Measurements from ENCODE around the gene RBM24.
"Not testable (repeated sequence)": the region's sequence is repeated elsewhere in the genome, so short reads cannot be mapped to it uniquely, and the experiment has no call there.

Gene RBM24

DNA sequence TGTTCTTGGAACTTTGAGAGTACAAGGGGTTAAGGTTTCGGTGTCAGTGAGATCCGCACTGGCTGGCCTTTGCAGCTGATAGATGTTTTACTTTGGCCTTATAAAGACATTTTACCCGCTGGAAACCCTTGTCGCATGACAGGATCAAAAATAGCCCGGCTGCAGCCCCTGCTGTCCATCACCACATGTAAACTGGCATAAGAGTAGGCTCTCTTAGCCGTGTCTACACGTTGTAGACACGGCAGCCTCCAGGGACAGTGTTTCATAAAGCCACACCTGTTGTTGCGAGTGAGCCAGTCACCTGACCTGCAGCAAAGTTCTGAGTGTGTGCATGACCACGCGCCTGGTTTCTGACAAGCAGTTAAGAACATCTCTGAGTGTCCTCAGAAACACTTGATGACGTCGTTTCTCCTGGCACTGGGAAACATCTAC is 8.5 kb downstream of the RBM24 start:
- no peak for DNase-seq (ENCODE audit: low read depth in 1 of 2, low spot score in 1 of 2)

DNA sequence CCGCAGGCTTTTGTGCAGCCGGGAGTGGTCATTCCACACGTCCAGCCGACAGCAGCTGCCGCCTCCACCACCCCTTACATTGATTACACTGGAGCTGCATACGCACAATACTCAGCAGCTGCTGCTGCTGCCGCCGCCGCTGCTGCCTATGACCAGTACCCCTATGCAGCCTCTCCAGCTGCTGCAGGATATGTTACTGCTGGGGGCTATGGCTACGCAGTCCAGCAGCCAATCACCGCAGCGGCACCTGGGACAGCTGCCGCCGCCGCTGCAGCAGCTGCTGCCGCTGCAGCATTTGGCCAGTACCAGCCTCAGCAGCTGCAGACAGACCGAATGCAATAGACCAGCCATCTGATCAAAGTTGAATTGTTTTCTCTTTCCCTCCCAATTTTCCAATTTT is 10.6 kb downstream of the RBM24 start:
- no peak for DNase-seq (ENCODE audit: low read depth in 1 of 2, low spot score in 1 of 2)

GRCh38 chr6:17292600-17293133 is 11.5 kb downstream of the RBM24 start:
- DNase-seq (ENCODE audit: low read depth in 1 of 2, low spot score in 1 of 2), result no peak

GRCh38 chr6:17293395-17293794 is 12.2 kb downstream of the RBM24 start:
- DNase-seq (ENCODE audit: low read depth in 1 of 2, low spot score in 1 of 2), result no peak

DNA sequence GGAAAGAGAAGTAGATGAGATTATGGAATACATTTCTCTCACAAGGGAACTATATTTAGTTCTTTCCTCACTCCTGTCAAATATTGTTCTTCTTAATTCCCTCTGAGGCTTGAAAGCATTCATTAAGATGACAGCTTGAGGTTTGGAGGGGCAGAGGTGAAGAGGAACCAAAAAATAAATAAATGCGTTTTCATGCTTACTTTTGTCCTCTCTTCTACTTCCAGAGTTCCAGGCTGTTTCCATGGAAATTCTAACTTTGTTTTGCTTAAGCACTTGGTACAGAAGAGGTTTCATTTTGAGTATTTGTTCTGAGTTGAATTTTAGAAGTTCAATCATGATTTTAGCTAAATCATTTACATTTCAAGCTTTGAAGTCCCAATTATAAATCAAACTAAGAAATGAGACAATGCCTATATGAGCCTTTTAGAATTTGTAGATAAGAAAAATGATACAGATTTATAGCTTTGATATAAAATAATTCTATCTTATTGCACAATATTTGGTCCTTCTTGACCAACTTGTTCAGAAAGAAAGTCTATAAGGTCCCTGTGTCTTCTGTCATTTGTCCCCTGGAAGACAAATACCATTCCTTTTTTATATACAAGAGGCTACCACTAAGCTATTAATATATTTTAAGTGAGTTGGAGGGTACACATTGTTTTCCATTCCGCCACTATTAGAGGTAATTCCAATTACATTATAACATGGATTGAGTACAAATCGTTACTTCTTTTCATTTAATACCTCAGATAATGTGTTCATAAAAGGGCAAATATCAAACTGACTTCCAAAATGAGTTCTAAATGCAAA is 16.3 kb downstream of the RBM24 start:
- DNase-seq (ENCODE audit: low read depth in 1 of 2, low spot score in 1 of 2), result no peak

DNA sequence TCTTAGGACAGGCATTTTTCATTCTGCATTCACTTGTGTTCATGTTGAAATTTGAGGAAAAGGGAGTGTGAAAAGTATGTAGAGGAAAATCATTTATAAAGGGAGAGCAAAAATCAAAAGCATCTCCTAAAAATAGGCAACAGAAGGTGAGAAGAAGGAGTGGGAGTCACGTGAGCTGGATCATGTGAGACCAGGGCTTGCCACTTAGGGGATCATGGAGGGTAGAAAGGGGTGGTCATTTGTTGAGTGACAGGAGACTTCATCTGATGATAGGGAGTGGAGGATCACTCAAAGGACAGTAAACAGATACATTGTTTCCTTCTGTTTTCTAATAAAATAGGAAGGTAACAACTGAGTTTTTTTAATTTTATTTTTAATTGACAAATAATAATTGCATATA is 17.1 kb downstream of the RBM24 start:
- no peak for DNase-seq (ENCODE audit: low read depth in 1 of 2, low spot score in 1 of 2)

DNA sequence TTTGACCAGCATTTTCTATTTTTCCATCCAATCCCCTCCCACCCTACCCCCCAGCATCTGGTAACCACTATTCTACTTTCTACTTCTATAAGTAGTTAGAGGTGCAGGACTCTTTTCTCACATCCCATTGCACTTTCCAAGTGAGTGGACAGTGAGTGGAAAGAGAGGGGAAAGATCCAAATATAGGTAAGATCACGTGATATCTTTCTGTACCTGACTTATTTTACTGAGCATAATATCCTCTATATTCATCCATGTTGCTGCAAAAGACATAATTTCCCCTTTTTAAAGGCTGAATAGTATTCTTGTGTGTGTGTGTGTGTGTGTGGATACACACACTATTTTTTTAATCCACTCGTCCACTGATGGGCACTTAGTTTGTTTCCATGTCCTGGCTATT is 18.1 kb downstream of the RBM24 start:
- no peak for DNase-seq (ENCODE audit: low read depth in 1 of 2, low spot score in 1 of 2)

DNA sequence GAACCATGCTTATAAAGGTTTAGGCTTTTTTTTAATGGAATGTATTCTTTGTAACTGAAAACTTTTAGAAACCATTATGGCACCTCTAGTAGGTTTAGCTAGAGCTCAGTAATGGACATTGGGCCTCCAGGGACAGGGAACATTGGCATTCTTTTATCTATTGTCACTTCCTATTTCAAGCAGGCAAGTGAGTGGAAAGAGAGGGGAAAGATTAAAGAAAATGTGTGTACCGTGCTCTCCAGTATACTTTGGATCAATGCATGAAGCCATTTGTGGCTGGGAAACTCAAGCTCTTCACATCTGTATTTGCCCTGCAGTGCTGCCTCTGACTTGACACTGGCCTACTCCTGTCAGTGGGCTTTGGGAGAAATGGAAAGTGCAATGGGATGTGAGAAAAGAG is 18.6 kb downstream of the RBM24 start:
- no peak for DNase-seq (ENCODE audit: low read depth in 1 of 2, low spot score in 1 of 2)

- no peak for DNase-seq (ENCODE audit: low read depth in 1 of 2, low spot score in 1 of 2)
Observed at GRCh38 chr6:17300637-17301036, 19.5 kb downstream of the RBM24 start.

- no peak for DNase-seq (ENCODE audit: low read depth in 1 of 2, low spot score in 1 of 2)
Observed at GRCh38 chr6:17303444-17303843, 22.3 kb downstream of the RBM24 start.

- no peak for DNase-seq (ENCODE audit: low read depth in 1 of 2, low spot score in 1 of 2)
Observed at GRCh38 chr6:17305219-17306001, 24.2 kb downstream of the RBM24 start.

GRCh38 chr6:17311595-17312311 is 30.6 kb downstream of the RBM24 start:
- no peak for DNase-seq (ENCODE audit: low read depth in 1 of 2, low spot score in 1 of 2)

DNA sequence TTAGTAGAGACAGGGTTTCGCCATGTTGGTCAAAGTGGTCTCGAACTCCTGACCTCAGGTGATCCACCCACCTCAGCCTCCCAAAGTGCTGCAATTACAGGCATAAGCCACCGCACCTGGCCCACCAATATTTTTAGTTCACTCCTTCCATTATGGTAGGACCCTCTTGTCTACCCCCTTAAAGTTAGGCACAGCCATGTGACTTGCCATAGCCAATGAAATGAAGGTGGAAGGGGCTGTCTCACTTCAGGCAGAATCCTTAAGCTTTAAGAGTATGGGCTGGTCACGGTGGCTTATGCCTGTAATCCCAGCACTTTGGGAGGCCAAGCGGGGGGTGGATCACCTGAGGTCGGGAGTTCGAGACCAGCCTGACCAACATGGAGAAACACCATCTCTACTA is 32.1 kb downstream of the RBM24 start:
- DNase-seq (ENCODE audit: low read depth in 1 of 2, low spot score in 1 of 2), result not testable (repeated sequence)

DNA sequence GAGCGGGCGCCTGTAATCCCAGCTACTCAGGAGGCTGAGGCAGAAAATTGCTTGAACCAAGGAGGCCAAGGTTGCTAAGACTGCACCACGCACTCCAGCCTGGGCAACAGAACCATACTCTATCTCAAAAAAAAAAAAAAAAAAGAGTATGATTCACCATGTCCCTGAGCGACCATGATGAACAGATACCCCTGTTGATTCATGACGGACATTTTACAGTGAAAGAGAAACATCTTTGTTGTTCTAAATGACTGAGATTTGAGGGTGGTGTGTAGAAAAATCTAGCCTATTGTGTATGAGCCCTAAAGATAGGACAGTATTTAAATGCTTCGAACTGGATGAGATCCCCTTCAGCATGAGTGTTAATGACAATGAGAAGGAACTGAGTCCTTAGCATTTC is 32.8 kb downstream of the RBM24 start:
- no peak for DNase-seq (ENCODE audit: low read depth in 1 of 2, low spot score in 1 of 2)

GRCh38 chr6:17315262-17315661 is 34.1 kb downstream of the RBM24 start:
- DNase-seq (ENCODE audit: low read depth in 1 of 2, low spot score in 1 of 2), result no peak

- no peak for DNase-seq (ENCODE audit: low read depth in 1 of 2, low spot score in 1 of 2)
Observed at GRCh38 chr6:17318435-17319165, 37.4 kb downstream of the RBM24 start.

- not testable (repeated sequence) for DNase-seq (ENCODE audit: low read depth in 1 of 2, low spot score in 1 of 2)
Observed at GRCh38 chr6:17320266-17320665, 39.1 kb downstream of the RBM24 start.

GRCh38 chr6:17331238-17331637 is 50.1 kb downstream of the RBM24 start:
- no peak for DNase-seq (ENCODE audit: low read depth in 1 of 2, low spot score in 1 of 2)

DNA sequence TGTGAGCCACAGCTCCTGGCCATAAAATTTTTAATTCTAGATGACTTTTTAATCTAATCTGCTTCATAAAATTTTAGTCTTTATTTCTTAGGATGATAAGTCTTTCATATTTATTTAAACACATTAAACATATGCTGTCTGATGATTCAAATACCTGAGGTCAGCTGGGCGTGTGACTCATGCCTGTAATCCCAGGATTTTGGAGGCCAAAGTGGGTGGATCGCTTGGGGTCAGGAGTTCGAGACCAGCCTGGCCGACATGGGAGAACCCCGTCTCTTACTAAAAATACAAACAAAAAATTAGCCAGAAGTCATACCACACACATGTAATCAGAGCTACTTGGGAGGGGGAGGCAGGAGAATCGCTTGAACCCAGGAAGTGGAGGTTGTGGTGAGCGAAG is 53.1 kb downstream of the RBM24 start:
- DNase-seq (ENCODE audit: low read depth in 1 of 2, low spot score in 1 of 2), result no peak

DNA sequence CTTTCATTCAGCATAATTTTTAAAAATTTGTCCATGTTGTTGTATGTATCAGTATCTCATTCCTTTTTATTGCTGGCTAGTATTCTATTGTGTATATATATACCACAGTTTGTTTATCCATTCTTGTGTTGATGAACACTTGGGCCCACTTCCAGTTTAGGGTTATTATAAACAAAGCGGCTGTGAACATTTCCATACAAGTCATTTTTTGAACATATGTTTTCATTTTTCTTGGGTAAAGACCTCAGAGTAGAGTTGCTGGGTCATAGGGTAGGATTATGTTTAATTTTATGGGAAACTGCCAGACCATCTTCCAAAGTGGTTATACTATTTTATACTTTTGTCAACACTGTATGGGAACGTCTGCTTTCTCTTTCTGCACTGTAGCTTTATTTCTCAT is 55.3 kb downstream of the RBM24 start:
- DNase-seq (ENCODE audit: low read depth in 1 of 2, low spot score in 1 of 2), result no peak

- no peak for DNase-seq (ENCODE audit: low read depth in 1 of 2, low spot score in 1 of 2)
Observed at GRCh38 chr6:17339308-17339670, 58.1 kb downstream of the RBM24 start.
